Right renal pelvis (tissue), 4 donors: ENCODE measurements around the gene ZNF726. TPM values are rescaled to one million over a fixed set of nuclear protein-coding genes. Genes with fewer than 3 reads are reported as not detected.
"Not testable (repeated sequence)": the region's sequence is repeated elsewhere in the genome, so short reads cannot be mapped to it uniquely, and the experiment has no call there.

Source experiments
- DNase-seq, 4 donors: peaks; one replicate each; pipeline ENCODE4 v3.0.0-alpha.2; 2013; ENCODE audit warnings: low read depth in 4 of 4, low spot score in 3 of 4, missing footprints in 1 of 4
- polyA plus RNA-seq, 4 donors: library from polyadenylated mRNA; unstranded; fragments of 120-200 nt; gene quantifications; one replicate each; pipeline ENCODE4 v1.2.1, GENCODE V29; 2013; ENCODE audit not compliant: insufficient read length in 4 of 4

ZNF726 gene
- polyA plus RNA-seq, 4 donors, result 9.9 to 14.4 (median 13.1) TPM

DNA sequence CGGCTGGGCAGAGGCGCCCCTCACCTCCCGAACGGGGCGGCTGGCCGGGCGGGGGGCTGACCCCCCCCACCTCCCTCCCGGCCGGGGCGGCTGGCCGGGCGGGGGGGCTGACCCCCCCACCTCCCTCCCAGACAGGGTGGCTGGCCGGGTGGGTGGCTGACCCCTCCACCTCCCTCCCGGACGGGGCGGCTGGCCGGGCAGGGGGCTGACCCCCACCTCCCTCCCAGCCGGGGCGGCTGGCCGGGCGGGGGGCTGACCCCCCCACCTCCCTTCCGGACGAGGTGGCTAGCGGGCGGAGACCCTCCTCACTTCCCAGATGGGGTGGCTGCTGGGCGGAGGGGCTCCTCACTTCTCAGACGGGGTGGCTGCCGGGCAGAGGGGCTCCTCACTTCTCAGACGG, 22.3 kb downstream of the ZNF726 start:
- DNase-seq, result not testable (repeated sequence)

DNA sequence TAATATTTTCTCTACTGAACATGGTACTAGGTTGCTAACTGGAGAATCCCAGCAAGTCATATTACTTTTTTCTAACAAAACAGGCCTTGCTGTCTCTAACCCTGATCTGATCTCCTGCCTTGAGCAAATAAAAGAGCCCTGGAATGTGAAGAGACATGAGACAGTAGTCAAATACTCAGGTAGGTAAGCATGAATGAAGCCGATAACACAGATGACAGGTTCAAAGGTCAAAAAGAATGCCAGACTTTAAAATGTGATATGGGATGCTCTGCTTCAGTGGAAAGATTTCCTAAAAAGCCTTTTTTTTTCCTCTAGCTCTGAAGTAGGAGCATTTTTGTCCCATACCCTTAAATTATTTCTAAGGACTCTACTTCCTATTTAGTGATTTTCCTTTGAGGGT, 28.7 kb downstream of the ZNF726 start:
- no peak for DNase-seq

DNA sequence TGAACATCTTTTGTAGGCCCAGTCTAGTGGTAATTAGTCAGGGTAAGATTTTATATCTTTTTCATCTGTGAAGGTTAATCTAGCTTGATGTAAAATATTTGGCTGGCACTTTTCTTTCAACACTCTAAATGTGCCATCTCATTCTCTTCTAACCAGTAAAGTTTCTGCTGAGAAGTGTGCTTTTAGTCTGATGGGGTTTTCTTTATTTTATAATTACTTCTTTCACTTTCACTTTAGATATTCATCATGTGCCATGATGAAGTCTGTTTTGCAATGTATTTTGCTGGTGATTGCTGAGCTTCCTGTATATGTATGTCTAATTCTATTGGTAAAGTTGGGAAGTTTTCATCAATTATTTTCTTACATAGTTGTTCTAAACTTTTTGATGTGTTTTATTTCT, 31.9 kb downstream of the ZNF726 start:
- DNase-seq, result no peak

DNA sequence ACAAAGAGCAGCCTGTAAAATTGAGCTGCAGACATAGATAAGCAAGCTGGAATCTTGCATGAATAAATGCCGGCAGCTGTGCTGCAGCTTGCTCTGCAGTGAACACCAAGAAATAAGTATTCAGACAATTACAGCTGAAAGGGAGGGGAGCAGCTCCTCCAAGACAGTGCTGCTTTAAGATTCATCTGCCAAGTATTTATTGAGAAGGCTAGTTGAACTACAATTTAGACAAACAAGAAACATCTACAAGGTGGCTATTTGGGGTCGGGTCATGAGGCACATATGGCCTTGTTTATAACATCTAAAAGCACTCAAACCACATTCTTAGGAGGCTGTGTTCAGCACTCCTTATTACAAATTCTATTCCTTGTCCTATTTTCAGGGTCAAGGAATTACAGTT, 34.9 kb downstream of the ZNF726 start:
- no peak for DNase-seq

DNA sequence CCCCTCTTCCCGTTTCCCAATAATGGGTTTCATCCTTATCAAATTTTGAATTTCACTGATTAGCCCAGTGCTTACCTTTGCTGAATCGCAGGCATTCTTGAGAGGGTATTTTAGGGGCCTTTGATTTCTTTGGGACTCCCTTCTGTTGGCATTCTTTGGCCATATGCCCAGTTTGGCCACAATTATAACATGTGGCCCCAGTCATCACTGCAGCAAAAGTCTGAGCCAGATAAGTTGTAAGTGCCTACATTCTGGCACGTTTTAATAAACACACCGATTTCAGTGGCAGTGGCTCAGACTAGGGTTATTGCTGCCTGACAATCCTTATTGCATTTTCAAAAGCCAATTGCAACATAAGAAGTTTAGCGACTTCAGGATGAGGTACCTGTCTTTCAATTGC, 41.4 kb downstream of the ZNF726 start:
- no peak for DNase-seq

DNA sequence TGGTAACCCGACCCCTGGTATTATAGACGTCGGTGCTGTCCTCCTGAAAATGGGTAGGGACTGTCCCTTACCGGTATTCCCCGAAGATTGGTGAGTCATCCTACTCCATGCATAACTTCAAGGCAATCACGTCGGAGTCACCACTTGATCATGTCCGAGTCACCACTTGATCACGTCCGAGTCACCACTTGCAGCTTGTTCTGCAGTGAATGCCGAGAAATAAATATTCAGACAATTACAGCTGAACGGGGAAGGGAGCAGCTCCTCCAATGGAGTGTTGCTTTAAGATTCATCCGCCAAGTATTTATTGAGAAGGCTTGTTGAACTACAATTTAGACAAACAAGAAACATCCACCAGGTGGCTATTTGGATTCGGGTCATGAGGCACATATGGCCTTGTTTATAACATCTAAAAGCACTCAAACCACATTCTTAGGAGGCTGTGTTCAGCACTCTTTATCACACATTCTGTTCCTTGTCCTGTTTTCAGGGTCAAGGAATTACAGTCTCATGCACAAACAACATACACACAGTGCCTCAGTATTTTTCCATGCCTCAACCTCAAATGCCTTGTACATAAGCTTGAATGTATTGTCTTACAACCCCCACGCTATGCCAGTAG, 43.1 kb downstream of the ZNF726 start:
- no peak for DNase-seq

DNA sequence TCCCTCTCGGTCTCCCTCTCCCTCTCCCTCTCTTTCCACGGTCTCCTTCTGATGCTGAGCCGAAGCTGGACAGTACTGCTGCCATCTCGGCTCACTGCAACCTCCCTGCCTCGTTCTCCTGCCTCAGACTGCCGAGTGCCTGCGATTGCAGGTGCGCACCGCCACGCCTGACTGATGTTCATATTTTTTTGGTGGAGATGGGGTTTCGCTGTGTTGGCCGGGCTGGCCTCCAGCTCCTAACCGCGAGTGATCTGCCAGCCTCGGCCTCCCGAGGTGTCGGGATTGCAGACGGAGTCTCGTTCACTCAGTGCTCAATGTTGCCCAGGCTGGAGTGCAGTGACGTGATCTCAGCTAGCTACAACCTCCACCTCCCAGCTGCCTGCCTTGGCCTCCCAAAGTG, 48.7 kb downstream of the ZNF726 start:
- not testable (repeated sequence) for DNase-seq

DNA sequence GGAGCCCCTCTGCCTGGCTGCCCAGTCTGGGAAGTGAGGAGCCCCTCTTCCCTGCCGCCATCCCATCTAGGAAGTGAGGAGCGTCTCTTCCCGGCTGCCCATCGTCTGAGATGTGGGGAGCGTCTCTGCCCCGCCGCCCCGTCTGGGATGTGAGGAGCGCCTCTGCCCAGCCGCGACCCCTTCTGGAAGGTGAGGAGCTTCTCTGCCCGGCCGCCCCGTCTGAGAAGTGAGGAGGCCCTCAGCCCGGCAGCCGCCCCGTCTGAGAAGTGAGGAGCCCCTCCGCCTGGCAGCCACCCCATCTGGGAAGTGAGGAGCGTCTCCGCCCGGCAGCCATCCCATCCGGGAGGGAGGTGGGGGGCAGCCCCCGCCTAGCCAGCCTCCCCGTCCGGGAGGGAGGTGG, 49.2 kb downstream of the ZNF726 start:
- DNase-seq, result not testable (repeated sequence)

DNA sequence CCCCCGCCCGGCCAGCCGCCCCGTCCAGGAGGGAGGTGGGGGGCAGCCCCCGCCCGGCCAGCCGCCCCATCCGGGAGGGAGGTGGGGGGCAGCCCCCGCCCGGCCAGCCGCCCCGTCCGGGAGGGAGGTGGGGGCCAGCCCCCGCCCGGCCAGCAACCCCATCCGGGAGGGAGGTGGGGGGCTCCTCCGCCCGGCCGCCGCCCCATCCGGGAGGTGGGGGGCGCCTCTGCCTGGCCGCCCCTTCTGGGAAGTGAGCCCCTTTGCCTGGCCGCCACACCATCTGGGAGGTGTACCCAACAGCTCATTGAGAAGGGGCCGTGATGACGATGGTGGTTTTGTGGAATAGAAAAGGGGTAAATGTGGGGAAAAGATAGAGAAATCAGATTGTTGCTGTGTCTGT, 49.6 kb downstream of the ZNF726 start:
- DNase-seq, result not testable (repeated sequence)

DNA sequence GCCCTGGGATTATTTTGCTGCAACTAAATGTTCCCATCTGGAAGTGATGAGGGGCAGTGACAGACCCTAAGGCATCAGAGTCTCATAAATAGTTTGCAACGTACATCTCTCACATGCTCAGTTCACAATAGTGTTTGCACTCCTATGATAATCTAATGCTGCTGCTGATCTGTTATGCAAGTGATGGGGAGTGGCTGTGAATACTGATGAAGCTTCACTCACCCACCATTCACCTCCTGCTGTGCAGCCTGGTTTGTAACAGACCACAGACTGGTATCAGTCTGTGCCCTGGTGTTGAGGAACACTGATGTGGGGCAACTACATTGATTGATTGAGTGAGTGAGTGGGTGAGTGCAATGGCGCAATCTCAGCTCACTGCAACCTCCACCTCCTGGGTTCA, 54.9 kb downstream of the ZNF726 start:
- DNase-seq, result no peak

DNA sequence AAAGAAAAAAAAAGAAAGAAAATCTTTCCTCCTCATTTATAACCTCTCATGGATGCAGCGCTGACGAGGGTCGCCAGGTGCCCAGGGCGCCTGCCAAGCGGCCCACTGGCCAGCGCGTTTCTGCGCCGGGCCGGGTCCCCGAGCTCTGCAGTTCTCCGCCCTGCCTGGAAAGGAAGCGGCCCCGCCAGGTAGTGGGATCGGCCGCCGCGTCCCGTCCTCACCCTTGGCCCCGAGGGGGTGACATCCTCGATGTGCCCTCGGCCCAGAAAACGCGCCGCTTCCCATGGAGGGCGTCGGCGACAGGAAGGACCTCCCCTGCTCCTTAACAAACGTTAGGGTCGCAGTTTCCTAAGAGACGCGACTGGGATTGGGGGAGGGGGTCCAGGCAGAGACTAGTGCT, 56.9 kb downstream of the ZNF726 start:
- no peak for DNase-seq

DNA sequence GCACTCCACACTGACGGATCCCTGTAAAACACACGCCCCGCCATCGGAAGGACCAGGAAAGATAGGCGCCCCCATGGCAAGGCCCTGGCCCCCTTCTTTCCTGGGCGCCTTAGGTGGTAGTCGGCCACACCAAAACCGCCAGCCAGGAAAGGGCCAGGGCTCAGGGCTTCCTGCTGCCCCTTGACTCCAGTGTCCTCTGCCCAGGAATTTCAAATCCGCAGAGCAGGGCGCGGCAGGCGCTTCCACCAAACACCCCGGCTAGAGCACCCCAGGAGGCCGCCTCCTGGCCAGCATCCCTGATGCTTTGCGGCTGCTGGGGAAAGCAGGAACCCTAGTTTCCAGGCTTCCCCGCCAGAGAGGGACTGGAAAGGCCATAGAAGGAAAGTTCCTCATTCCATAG, 57.5 kb downstream of the ZNF726 start:
- no peak for DNase-seq

DNA sequence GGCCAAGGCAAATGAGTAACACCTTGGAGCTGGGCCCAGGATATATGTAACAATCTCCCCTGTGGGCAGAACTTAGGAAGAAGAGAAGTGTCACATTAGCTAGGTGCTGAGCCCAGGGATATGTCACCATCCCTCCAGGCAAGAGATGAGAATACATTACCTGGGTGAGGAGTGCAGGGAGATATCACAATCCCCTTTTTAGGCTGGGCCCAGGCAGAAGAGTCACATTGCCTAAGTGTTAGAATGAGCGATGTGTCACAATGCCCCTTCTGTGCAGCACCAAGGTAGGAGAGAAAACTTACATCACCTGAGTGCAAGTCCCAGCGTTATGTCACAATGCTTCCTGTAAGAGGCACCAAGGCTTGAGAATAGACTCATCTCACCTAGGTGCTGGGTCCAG, 60.3 kb downstream of the ZNF726 start:
- no peak for DNase-seq

DNA sequence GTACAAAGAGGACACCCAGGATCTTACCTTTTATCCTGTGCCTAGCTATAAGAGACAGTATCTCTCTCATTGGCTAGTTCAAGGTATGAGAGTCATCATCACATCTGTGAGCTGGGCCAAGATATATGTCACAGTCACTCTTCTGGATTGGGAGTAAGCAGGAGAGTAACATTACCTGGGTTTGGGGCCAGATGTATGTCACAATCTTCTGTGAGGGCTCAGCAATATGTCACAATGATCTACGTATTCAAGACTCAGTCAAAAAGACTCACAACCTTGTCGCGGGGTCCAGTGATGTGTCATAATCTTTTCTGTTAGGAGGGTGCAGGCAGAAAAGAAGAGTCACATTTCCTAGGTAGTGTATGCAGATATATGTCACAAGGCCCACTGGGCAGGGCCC, 61.9 kb downstream of the ZNF726 start:
- not testable (repeated sequence) for DNase-seq

DNA sequence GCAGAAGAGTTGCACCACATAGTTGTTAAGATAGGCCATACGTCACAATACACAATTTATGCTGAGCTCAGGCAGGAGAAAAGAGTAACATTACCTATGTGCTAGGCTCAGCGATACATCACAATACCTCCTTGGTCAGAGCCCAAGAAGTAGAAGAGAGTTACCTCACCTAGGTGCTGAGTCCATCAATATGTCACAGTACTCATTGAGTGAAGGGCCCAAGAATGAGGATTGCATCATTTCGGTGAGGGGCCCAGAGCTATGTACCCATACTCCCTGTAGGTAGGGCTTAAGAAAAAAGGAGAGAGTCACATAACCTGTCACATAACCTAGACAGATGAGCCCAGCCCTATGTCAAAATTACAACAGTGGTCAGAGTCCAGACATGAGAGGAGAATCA, 62.6 kb downstream of the ZNF726 start:
- not testable (repeated sequence) for DNase-seq

DNA sequence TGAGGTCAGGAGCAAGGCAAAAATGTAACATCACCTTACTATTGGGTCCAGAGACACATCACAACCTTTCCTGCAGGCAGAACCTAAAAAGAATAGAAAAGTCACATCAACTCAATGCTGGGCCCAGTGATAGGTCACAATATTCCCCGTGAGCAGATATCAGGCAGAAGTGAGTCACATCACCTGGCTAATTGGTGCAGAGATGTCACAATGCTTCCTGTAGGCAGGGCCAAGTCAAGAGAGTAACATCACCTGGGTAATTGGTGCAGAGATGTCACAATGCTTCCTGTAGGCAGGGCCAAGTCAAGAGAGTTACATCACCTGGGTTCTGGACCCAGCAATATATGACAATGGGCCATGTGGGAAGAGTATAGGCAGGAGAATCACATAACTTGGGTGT, 63.4 kb downstream of the ZNF726 start:
- DNase-seq, result no peak

DNA sequence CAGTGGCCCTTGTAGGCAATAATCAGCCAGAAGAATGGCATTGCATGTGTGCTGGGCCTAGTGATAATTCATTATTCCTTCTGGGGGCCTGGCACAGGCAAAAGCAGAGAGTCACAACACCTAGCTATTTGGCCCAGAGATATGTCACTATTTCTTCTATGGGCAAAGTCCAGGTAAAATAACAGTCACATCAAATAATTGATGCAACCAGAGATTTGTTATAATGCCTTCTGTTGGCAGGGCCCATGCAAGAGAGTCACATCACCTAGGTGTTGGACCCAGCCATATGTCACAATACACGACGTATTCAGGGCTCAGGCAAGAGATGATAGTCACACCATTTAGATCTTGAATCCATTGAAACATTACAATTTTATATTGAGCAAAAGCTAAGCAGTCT, 66.1 kb downstream of the ZNF726 start:
- no peak for DNase-seq

DNA sequence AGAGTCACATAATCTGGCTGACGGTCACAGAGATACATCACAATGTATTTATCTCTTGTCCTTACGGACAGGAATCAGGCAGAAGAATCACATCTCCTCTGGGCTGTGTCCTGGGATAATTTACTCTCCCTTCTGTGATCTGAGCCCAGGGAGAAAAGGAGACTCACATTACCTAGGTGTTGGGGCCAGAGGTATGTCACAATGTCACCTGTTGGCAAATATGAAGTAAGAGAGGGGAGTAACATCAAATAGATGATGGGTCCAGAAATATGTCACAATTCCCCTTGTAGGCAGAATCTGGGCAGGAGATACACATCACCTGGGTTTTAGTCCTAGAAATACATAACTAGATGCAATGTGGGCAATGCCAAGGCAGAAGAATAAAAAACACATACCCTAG, 67.2 kb downstream of the ZNF726 start:
- DNase-seq, result no peak

DNA sequence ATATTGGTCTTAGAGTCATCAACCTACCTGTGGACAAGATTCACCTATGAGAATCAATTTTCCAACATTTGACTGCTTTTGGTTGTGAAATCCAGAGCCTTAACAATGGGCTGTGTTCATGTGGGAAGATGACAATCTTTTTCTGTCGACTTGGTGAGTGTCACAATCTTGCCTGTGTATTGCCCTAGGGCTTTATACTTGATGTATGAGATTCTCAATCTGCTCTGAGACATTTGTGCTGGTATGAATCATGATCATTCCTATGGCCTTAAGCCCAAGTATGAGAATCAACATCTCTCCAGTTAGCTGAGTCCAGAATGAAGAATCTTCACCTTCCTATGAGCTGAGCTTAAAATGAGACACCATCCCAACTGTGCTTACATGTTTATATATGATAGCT, 68.7 kb downstream of the ZNF726 start:
- DNase-seq, result no peak
